GM12875 (cell line): ENCODE measurements around the gene RPTOR.

Source experiments
- H3K4me3 ChIP-seq: one replicate; pipeline ENCODE4 v1.5.1; 2011; ENCODE audit warnings: low read depth, low read length, control low read depth
- TF ChIP-seq, protein P1 (sequence below): IDR thresholded peaks from 2 replicates; pipeline ENCODE4 v1.5.1; 2011; ENCODE audit warnings: low read depth, mild to moderate bottlenecking, control low read depth, inconsistent platforms, low read length, moderate library complexity, borderline replicate concordance; ENCODE audit not compliant: insufficient read depth

Gene RPTOR

DNA sequence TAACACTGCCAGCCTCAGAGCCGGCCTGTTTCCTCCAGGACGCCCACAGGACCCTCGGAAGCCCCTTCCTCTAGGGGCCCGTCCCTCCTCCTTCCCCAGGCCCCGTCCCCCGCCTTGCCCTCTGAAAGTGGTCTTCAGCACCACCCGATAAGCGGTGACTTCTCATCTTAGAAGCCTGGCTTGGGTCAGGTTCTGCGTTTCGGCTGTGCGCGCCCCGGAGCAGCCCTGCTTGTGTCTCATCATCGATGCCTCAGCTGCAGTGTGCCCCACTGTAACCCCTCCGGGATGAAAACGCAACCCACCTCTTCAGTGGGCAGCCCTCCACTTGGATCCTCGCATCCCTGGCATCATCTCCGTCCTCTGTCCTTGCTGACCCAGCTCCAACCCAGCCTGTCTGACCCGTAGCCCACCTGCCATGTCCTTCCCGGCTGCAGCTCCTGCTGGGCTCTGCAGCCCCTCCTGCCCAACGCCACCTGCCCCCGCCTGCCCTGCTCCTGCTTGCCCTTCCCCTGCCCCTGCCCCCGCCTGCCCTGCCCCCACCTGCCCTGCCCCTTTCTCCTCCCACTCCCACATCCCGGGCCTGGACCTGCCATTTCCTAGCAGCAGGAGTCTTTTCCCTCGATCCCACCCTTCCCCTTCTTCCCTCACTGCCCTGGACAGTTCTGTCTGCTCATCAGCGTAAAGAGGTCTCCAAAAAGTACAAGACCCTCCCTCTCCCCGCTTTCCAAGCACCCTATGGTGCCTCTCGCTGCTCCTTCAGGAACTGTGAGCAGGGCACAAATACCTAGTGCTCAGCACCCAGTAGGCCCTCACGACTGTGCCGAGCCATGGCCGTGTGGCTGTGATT lies 334.5 kb downstream of the RPTOR start:
- no peak overlapping the region for H3K4me3 ChIP-seq
- TF ChIP-seq, protein P1, sequence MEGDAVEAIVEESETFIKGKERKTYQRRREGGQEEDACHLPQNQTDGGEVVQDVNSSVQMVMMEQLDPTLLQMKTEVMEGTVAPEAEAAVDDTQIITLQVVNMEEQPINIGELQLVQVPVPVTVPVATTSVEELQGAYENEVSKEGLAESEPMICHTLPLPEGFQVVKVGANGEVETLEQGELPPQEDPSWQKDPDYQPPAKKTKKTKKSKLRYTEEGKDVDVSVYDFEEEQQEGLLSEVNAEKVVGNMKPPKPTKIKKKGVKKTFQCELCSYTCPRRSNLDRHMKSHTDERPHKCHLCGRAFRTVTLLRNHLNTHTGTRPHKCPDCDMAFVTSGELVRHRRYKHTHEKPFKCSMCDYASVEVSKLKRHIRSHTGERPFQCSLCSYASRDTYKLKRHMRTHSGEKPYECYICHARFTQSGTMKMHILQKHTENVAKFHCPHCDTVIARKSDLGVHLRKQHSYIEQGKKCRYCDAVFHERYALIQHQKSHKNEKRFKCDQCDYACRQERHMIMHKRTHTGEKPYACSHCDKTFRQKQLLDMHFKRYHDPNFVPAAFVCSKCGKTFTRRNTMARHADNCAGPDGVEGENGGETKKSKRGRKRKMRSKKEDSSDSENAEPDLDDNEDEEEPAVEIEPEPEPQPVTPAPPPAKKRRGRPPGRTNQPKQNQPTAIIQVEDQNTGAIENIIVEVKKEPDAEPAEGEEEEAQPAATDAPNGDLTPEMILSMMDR, result no peak

DNA sequence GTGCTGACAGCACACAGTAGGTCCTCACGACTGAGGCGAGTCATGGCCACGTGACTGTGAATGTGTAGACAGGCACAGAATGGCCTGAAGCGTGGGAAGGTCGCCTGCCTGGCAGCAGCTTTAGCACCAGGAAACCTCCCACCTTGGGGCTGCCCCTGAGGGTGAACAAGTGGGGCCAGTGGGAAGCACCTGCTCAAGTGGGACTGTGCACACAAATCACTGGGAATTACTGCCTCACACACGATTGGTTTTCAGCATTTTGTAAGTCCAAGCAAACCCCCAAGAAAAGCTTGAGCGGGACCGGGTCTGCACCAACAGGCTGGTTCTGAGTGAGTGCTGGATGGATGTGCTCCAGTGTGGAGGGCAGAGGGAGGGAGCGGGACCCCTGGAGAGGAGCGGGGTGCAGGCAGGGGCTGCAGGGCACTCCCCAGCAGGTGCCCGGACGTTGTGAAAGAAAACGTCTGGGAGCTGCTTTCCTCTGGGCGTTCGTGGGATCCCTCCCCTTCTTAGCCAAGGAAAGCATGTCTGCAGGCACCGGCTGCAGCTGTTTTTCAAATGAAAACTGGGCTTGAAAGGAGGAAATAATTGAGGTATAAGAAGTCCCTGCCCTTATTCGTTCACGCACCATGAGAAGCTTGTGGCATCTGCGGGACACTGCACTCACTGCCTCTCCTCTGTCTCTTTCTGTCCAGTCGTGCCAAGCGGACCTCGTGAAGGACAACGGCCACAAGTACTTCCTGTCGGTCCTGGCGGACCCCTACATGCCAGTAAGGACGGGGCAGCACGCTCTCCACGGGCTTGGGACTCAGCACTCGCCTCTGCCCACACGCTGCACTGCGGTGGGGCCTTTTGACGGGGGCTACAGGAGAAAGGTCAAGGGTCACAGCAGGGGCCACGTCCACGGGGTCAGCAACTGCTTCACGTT lies 335.3 kb downstream of the RPTOR start:
- no peak overlapping the region for H3K4me3 ChIP-seq
- TF ChIP-seq, protein P1, result no peak

DNA sequence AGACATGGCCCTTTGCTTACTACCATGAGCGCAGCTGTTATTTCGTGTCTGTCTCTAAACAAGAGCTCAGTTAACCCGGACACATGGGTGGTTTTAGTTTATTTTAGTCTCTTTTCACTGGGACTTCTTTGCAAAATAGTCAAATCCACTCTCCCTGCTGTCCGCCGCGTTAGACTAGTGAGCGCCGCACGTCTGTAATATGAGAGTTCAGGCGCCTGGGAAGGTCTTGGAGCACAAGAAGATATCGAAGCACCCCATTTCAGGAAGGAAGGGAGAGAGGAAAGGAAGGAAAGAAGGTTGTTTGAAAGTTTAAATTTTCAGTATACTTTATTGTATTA lies 336.0 kb downstream of the RPTOR start:
- TF ChIP-seq, protein P1, result no peak
- no peak overlapping the region for H3K4me3 ChIP-seq

DNA sequence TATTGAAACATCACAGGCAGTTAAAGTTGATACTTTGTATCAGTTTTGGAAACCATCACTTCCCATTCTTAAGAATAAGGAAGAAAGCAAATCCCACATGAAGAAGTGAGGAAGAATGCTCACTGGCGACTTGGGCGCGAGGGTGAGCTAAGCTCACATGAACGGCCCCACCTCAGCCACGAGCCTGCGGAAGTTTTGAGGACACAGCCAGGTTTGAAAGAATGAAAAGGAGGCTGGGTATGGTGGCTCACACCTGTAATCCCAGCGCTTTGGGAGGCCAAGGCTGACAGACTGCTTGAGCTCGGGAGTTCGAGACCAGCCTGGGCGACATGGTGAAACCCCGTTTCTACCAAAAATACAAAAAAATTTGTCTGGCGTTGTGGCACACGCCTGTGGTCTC lies 336.7 kb downstream of the RPTOR start:
- H3K4me3 ChIP-seq, result no peak overlapping the region
- TF ChIP-seq, protein P1, result no peak

DNA sequence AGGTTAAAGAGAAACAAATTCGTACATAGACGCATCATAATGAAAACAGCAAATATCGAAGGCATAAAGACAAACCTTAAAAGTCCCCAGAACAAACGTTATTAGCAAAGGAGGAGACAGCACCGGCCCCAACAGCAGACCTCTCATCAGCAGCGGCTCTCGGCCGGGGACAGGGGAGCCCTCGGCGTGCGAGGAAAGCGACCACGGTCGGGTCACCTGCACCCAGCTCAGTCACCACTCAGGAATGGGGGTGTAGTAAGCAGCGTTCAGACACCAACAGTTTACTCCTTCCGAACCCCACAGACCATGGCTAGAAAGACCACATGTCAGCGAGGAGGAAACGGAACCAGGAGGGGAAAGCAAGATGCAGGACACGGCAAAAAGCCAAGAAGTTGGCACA lies 337.7 kb downstream of the RPTOR start:
- TF ChIP-seq, protein P1, result no peak
- H3K4me3 ChIP-seq, result no peak overlapping the region

DNA sequence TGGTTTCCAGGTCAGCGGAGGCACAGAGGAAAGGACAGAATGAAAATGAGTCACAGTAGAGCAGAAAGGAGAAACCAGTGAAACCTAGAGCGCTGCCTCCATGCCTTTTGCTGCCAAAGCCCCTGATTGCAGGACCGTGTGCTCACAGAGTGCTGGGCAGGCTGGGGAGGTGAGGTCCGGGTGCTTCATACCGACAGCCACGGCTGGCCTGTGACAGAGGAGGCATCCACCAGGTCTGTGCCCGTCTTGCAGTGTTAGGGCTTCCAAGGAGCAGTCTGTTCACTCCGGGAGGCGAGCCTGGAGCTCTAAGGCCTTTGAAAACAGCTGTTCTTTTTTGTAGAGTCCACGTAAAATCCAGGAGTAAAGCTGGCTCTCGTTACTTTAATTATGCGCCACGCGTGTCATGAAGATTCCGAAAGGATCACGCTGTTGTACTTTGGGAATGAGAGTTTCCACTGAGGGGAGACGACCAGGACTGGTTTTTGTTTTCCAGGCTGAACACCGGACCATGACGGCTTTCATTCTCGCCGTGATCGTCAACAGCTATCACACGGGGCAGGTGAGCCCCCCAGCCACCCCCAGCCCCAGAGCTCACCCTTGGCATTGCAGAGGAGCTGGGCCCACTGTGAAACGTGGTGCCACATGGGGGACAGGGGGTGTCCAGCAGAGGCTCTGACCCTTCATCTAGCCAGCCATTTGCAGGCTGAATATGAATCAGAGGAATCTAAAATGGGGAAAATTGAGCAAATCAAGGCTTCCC lies 338.5 kb downstream of the RPTOR start:
- TF ChIP-seq, protein P1, result no peak
- no peak overlapping the region for H3K4me3 ChIP-seq
